Skin of body (tissue), 2 donors: ENCODE measurements around the gene ALDOB. TPM values are rescaled to one million over a fixed set of nuclear protein-coding genes. Genes with fewer than 3 reads are reported as not detected.

Source experiments
- DNase-seq: peaks from one replicate; lab custom pipeline; 2025; lab: John Stamatoyannopoulos, UW
- total RNA-seq: library from RNA; depleted of rRNA; stranded (reverse); fragments of >200 nt; gene quantifications from one replicate; pipeline ENCODE4 v1.2.3, GENCODE V29; 2014

Gene ALDOB
- total RNA-seq, 1 donor from 2014 or later: not detected

DNA sequence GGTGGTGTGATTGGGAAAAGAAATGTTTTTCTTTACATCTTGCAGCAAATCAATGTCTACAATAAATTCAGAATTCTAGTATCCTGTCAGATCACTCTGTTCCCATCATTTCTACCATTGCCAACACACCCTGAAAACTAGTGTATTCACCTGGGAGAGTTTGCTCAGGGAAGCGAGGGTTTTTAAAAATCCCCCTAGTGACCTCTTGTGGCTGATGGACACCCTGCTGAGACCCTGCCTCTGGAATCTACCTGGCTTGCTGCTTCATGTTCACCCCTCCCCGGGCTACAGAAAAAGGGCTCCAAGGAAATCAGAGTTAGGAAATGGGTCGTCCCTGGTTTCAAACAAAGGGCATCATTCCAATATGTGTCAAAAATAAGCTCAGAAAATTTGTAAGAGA is 21.4 kb upstream of the ALDOB start:
- DNase-seq: no peak

DNA sequence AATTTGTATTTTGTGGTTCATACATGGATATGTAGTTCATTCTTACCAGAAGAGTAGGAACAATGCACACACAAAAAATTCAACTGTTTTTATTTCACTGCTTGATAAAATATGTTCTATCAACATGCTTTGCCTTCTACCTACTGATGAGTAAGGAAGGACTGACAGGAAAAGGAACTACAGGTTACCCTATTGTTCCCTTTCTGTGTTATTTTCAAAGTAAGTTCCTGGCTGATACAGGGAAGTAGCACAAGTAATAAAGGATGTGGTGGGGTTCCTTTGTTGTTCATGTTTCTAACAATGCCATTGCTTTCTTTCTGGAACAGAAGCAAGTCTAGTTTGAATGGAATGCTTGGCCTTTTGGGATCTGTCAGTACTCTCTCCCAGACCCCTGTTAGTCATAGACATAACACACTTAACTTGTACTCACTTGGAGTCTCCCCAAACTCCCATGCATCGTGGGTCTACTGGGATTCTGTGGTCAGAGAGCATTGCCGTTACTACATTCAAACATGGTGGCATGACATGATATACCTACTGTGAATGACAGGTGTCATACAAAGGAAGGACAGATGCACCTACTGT is 20.2 kb upstream of the ALDOB start:
- DNase-seq: no peak

DNA sequence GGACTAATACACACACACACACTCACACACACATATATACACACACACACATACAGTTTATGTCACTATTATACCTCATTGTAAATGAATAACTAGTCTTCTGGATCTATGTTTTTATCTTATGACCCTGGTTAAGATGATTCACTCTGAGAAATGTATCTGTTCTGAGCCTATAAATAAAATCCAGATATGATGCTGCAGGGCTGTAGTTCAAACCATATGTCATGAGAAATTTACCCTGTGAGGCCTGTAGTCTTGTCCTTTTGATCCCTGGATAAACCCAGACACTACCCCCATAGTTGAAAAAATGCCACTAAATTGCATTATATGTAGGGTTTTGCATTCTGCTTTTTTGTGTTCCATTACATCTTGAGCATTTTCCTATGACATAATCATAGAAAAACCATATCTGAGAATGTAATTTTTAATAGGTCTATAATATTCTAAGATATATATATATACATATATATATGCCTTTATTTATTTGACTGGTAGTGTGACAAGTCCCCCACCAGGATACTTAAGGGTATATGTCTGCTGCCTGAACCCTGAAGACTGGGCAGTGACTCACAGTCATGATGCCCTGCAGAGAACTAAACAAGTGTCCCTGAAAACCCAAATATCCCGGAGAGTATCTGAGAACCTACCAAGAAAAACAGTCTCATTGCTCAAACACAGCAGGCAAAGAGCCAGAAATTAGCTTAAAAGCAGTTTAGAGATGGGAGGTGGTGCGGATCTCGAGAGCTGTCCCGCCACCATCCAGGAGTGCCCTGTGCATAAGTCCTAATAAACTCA is 18.4 kb upstream of the ALDOB start:
- DNase-seq: no peak

DNA sequence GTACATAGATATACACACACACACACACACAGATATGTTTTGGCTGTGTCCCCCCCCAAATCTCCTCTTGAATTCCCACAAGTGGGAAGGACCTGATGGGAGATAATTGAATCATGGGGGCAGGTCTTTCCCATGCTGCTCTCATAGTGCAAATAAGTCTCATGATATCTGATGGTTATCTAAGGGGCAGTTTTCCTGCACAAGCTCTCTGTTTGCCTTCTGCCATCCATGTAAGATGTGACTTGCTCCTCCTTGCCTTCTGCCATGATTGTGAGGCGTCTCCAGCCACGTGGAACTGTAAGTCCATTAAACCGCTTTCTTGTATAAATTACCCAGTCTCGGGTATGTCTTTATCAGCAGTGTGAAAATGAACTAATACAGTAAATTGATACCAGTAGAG is 15.9 kb upstream of the ALDOB start:
- no peak for DNase-seq

GRCh38 chr9:101450931-101451330 is 15.4 kb upstream of the ALDOB start:
- DNase-seq: no peak

GRCh38 chr9:101449071-101449721 is 13.6 kb upstream of the ALDOB start:
- DNase-seq: no peak

DNA sequence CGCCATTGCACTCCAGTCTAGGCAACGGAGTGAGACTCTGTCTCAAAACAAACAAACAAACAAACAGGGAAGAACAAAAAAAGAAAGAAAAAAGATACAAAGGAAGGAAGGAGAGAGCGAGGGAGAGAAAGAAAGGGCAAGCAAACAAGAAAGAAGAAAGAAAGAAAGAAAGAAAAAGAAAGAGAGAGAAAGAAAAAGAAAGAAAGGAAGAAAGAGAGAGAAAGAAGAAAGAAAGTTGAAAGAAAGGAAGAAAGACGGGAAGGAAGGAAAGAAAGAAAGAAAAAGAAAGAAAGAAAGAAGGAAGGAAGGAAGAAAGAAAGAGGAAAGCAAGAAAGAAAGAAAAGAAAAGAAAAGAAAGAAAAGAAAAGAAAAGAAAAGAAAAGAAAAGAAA is 13.1 kb upstream of the ALDOB start:
- no peak for DNase-seq

- no peak for DNase-seq
Measured at GRCh38 chr9:101446732-101447131, 11.2 kb upstream of the ALDOB start.

GRCh38 chr9:101445353-101446029 is 9.9 kb upstream of the ALDOB start:
- no peak for DNase-seq

DNA sequence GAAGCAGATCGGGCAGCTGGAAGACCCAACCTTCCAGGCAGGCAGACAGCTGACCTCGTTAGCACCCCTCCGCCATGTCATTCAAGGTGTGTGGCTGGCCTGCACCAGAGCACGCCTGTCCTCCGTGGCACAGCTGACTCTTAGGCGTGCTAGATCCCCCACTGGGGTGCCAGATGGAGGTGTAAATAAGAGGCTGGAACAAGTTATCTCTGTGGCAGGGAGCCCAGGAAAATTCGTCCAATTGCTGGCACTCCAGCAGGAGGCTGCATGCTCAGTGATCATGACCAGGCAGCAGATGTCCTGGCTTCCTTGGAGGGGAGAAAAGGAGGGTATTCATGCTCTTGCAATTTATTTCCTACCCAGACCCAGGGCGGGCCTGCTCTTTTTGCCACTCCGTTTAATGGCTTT is 7.8 kb upstream of the ALDOB start:
- DNase-seq: no peak

GRCh38 chr9:101442736-101443135 is 7.2 kb upstream of the ALDOB start:
- no peak for DNase-seq

- DNase-seq: no peak
Measured at GRCh38 chr9:101442318-101442717, 6.7 kb upstream of the ALDOB start.

DNA sequence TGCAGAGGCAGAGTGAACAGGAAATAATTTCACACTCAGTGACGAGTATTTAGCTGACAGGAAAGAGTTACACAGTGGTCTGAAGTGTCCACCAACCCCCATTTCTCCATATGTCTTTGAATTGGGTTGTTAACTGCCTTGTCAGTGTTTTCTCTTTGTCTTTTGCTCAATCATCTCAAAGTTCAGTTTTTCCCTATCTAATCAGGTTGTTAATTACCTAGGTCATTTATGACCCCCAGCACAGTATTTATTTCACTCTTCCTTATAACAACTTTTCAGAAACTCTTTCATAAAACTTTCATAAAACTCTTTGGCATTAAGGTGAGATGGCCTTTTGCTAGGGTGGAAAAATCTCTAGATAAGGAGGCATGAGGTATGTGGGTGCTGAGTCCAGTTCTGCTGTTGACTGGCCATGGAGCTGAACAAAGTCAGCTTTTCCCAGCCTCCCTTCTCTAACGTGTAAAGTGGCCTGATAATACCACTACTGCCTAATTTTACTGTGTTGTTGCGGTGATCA is 5.2 kb upstream of the ALDOB start:
- DNase-seq: no peak

DNA sequence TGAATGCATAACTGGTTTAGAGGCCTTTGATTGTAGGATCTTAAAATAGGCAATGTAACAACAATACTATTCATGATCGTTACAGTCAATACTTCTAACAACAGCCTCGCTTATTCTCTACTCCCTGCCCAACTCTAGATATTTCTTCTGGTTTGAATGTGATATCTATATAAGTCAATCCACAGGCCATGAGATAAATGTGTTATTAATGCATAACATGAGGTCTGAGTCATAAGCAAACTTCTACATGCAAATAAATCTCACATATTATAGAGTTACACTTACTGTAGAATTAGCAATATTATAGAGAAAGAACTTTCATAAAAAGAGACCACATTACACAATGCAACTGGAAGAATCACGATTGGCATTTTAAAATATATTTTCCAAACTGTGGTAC is 2.9 kb upstream of the ALDOB start:
- no peak for DNase-seq

DNA sequence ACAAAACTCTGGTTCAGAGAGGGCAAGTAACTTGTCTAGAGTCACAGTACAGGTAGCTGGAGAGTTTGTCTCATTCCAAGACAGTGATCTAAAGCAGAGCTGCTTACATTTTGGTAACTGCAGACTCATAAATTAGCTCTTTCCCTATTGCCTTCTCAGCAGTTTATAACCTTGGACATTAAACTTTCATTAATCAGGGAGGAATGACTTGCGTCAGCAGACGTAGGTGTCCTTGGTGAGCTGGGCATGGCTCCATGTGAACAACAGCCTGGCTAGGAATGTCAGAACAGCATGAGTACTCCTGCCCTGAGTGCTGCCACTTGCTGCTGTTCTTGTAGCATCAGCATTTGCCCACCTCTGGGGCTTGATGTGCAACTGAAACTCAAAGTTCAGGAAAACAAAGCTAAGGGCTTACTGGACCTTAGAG is 2.2 kb upstream of the ALDOB start:
- no peak for DNase-seq

DNA sequence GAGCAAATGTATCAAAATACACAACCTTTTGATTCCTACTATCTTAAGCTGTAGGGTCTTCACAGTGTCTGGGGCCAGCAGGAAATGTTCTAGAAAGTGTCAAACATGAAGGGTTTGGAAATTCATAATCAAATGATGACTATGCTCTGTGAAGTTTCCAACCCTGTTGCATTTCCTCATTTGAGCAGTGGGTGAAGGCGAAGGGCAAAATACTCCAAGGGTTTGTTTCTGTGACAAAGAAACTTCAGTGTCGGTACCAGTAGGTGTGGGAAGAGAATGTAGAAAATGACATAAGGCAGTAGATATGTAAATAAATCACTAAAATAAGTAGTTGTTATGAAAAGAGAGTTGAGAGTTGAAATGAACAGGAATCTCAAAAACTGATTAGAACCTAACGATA is 576 bp downstream of the ALDOB start:
- no peak for DNase-seq

DNA sequence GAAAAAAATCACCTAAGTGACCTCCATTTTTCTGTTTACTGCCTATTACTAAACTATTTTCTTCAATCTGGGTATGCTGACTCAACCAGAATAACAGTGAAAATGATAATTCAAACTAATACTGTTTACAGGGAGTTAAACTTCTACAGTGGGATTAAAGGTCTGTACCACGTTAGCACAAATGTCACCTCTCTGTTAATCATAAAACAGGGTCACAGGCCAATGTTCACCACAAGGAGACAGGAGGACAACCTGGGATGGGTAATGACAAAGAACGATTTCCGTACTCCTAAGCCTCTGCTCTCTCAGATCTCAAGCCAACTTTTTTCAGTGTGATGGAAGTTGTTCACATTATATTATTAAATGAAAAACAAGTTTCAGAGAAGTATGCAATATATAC is 2.3 kb downstream of the ALDOB start:
- DNase-seq: no peak

GRCh38 chr9:101432740-101433139 is 2.8 kb downstream of the ALDOB start:
- DNase-seq: no peak

- DNase-seq: no peak
Measured at GRCh38 chr9:101432171-101432570, 3.4 kb downstream of the ALDOB start.

GRCh38 chr9:101429736-101430135 is 5.8 kb downstream of the ALDOB start:
- DNase-seq: no peak

- no peak for DNase-seq
Measured at GRCh38 chr9:101428909-101429308, 6.7 kb downstream of the ALDOB start.
